Smooth muscle cell (in vitro differentiated cells): ENCODE data around the gene TNKS1BP1. TPM values are rescaled to one million over a fixed set of nuclear protein-coding genes. Genes with fewer than 3 reads are reported as not detected.

Source experiments
- DNase-seq: peaks from one replicate; lab custom pipeline; 2025; ENCODE audit not compliant: unreplicated experiment; lab: John Stamatoyannopoulos, UW
- H2AFZ ChIP-seq: fragments of 200-600 bp; sonication (generic); 2 replicates; pipeline ENCODE4 v1.6.0; 2016; ENCODE audit warnings: antibody characterized with exemption, low read depth, mild to moderate bottlenecking
- H3F3A ChIP-seq: fragments of 200-600 bp; sonication (generic); 2 replicates; pipeline ENCODE4 v1.6.0; 2017; ENCODE audit warnings: antibody characterized with exemption, low read depth
- H3K27ac ChIP-seq: fragments of 200-600 bp; sonication (generic); 2 replicates; pipeline ENCODE4 v1.5.1; 2016; ENCODE audit warnings: low read depth, mild to moderate bottlenecking
- H3K27me3 ChIP-seq: fragments of 200-600 bp; sonication (generic); 2 replicates; pipeline ENCODE4 v1.6.1; 2016; ENCODE audit warnings: low read depth, mild to moderate bottlenecking
- H3K36me3 ChIP-seq: fragments of 200-600 bp; sonication (generic); 2 replicates; pipeline ENCODE4 v1.5.1; 2016; ENCODE audit warnings: low read depth
- H3K4me1 ChIP-seq: fragments of 200-600 bp; sonication (generic); 2 replicates; pipeline ENCODE4 v1.5.1; 2016; ENCODE audit warnings: low read depth
- H3K4me2 ChIP-seq: fragments of 200-600 bp; sonication (generic); 2 replicates; pipeline ENCODE4 v1.6.0; 2016; ENCODE audit warnings: mild to moderate bottlenecking
- H3K4me3 ChIP-seq: fragments of 200-600 bp; sonication (generic); 2 replicates; pipeline ENCODE4 v1.5.1; 2016; ENCODE audit warnings: mild to moderate bottlenecking
- H3K79me2 ChIP-seq: fragments of 200-600 bp; sonication (generic); 2 replicates; pipeline ENCODE4 v1.6.0; 2016; ENCODE audit warnings: low read depth, mild to moderate bottlenecking
- H3K9ac ChIP-seq: fragments of 200-600 bp; sonication (generic); 2 replicates; pipeline ENCODE4 v1.6.0; 2016; ENCODE audit warnings: low read depth
- H3K9me3 ChIP-seq: fragments of 200-600 bp; sonication (generic); replicated peaks from 2 replicates; pipeline ENCODE4 v1.5.1; 2016; ENCODE audit warnings: low read depth
- H4K20me1 ChIP-seq: fragments of 200-600 bp; sonication (generic); 2 replicates; pipeline ENCODE4 v1.6.0; 2016; ENCODE audit warnings: low read depth
- CTCF ChIP-seq: fragments of 200-600 bp; sonication (generic); IDR thresholded peaks from 2 replicates; pipeline ENCODE4 v1.5.1; 2017; ENCODE audit warnings: borderline replicate concordance, mild to moderate bottlenecking, antibody characterized with exemption; ENCODE audit not compliant: insufficient read depth, poor library complexity, severe bottlenecking
- WGBS: methylation state at CpG from one replicate; pipeline ENCODE4 v1.1.7; 2016; ENCODE audit warnings: low lambda C conversion rate; 5-methylcytosine and 5-hydroxymethylcytosine counted together
- polyA plus RNA-seq: library from polyadenylated mRNA; unstranded; fragments of >200 nt; fragmentation: Nextera tagmentation; extraction: Ambion mirVana; gene quantifications from 2 replicates; pipeline ENCODE4 v1.2.1, GENCODE V29; 2016
- total RNA-seq: library from RNA; depleted of rRNA; stranded (reverse); fragments of >200 nt; gene quantifications from 2 replicates; pipeline ENCODE4 v1.2.3, GENCODE V29; 2014

The TNKS1BP1 gene
- total and polyA plus RNA-seq, 2 experiments from 2014 or later: 46.3 to 86.3 TPM

DNA sequence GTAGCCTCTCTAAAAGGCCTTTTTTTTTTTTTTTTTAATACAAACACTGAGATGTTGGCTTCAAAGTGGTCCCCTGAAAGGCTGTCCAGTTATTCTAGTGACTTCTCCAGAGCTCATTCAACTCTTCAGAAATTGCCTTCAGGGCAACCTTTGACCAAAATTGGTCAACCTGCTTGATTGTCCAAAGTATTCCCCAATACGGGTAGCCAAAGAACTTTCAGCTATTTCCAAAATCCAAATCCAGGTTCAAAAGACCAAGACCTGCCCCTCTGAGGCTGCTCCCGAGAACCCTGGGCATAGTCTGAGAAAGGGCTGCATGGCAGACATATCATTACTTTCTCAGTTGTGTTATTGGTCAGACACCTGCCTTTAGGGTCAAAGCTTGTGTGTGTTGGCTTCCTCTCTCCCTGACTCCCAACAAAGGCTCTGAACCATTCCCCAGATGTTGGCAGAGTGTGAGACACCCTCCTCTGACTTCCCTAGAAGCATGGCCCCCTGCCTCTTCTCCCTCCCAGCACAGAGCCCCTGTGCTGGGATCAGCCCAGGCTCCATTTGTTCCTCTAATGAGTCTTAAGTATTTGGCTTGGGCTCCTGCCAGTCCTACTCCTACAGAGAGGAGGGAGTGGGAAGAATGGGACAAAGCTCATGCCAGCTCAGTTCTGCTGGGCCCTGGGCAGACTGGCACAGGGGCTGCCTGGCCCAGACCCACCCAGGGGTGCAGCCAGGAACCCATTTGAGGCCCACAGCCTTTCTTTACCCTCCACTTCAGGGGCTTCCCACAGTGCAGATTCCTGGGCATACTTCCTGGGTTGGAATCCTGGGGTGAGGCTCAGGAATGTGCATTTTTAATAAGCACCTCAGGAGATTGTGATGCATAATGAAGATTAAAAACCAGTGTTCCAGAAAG is 30.3 kb downstream of the TNKS1BP1 start:
- no peak overlapping the region for H2AFZ ChIP-seq
- H3K79me2 ChIP-seq: no peaks in the 10 kb centered on the region
- no peak overlapping the region for H3K4me2 ChIP-seq
- TF ChIP-seq CTCF: no peak
- no peak overlapping the region for H3K9ac ChIP-seq
- H3K4me1 ChIP-seq: peaks cover 11% of the 10 kb centered on the region
- no peaks in the 10 kb centered on the region for H4K20me1 ChIP-seq
- H3K27me3 ChIP-seq: no peaks in the 10 kb centered on the region
- H3K27ac ChIP-seq: peak overlapping the region; percentile 40
- DNase-seq: no peak
- peaks cover 19% of the 10 kb centered on the region for H3F3A ChIP-seq
- H3K9me3 ChIP-seq: no peaks in the 10 kb centered on the region
- WGBS: 95% methylated on average over 2 of the region's 2 CpGs
- peaks cover 10% of the 10 kb centered on the region for H3K36me3 ChIP-seq
- H3K4me3 ChIP-seq: no peak overlapping the region

- no peaks in the 10 kb centered on the region for H3K27me3 ChIP-seq
- H3K36me3 ChIP-seq: no peaks in the 10 kb centered on the region
- no peak for DNase-seq
- WGBS: 25% methylated on average over 1 of the region's 1 CpG
- TF ChIP-seq CTCF: no peak
- no peak overlapping the region for H3K9ac ChIP-seq
- H3K9me3 ChIP-seq: no peaks in the 10 kb centered on the region
- H3K27ac ChIP-seq: peak overlapping the region; percentile 41
- H3K4me1 ChIP-seq: peaks cover 18% of the 10 kb centered on the region
- H3F3A ChIP-seq: no peaks in the 10 kb centered on the region
- H2AFZ ChIP-seq: no peak overlapping the region
- H3K4me2 ChIP-seq: peak overlapping the region; percentile 30
- no peaks in the 10 kb centered on the region for H3K79me2 ChIP-seq
- no peak overlapping the region for H3K4me3 ChIP-seq
- H4K20me1 ChIP-seq: no peaks in the 10 kb centered on the region
Measured at GRCh38 chr11:57290288-57290687, 34.5 kb downstream of the TNKS1BP1 start.

DNA sequence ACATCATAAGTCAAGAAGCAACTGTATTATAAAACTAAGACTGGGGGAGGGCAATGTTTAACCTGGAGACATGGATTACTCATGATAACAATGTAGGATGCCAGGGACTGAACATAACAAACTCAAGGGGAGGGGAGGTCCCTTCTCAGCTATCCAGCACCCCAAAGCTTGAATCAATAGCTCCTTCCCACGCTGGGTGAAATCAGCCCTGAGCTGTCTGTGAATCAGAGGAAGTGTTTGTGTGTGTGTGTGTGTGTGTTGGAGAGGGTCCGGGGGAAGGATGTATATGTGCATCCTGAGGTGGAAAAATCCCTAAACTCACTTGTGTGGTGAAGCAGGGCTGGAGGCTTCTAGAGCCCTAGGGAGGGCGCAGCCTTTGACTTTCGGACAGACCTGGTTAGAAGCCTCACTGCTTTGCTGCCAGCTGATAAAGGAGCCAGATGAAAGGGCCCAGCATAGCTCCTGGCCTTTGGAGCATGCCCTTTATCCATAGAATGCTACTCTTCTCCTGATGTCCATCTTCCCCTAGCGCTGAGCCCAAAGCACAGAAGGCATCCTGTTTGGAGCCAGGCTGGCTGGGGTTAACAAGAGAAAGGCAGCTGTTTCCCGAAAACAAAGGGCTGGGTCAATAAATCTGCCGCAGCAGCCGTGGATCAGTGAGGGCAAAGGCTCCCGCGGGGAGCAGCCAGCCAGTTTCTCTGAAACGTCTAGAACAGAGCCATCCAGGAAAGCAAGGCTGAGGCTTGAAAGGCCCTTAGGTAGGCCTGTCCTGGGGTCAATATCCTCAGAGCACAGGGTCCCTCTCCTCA is 35.8 kb downstream of the TNKS1BP1 start:
- Histone ChIP-seq H3K27ac (peak overlapping the region; percentile 62), H3K36me3 (no peaks in the 10 kb centered on the region), H3K27me3 (no peaks in the 10 kb centered on the region), H3K4me3 (no peak overlapping the region), H4K20me1 (no peaks in the 10 kb centered on the region), H3K4me1 (peaks cover 18% of the 10 kb centered on the region), H3F3A (no peaks in the 10 kb centered on the region), H2AFZ (no peak overlapping the region), H3K9me3 (no peaks in the 10 kb centered on the region), H3K4me2 (peak overlapping the region; percentile 45), H3K9ac (no peak overlapping the region), H3K79me2 (no peaks in the 10 kb centered on the region)
- WGBS: 15% methylated on average over 11 of the region's 11 CpGs
- no peak for DNase-seq
- TF ChIP-seq CTCF: no peak
